Stomach (tissue), 9 donors: ENCODE data around the gene ERCC2. TPM values are rescaled to one million over a fixed set of nuclear protein-coding genes. Genes with fewer than 3 reads are reported as not detected.
A peak's percentile ranks its signal among the peaks of the same experiment; 100 is the strongest.

Experiments used
- DNase-seq, 2 donors: peaks; one replicate each; pipeline versions ENCODE4 v3.0.0 to v3.0.0-alpha.2; 2013 to 2019
- H3K27ac ChIP-seq, 5 donors: fragments of 200-600 bp in 4 of 5; sonication (generic) in 4 of 5; one replicate each; pipeline ENCODE4 v1.5.1; 2013 to 2019; ENCODE audit warnings: mild to moderate bottlenecking in 1 of 5, moderate library complexity in 1 of 5
- H3K27me3 ChIP-seq, 3 donors: fragments of 200-600 bp; sonication (generic); one replicate each; pipeline ENCODE4 v1.5.1; 2017 to 2019; ENCODE audit warnings: mixed run types in 1 of 3
- H3K36me3 ChIP-seq, 4 donors: fragments of 200-600 bp; sonication (generic); 1 replicate in 3 of 4; 2 replicates in 1 of 4; pipeline ENCODE4 v1.5.1; 2016 to 2019
- H3K4me1 ChIP-seq, 4 donors: fragments of 200-600 bp; sonication (generic); one replicate each; pipeline ENCODE4 v1.5.1; 2016 to 2019
- H3K4me3 ChIP-seq, 4 donors: fragments of 200-600 bp; sonication (generic) in 3 of 4; one replicate each; pipeline ENCODE4 v1.5.1; 2016 to 2019; ENCODE audit warnings: mild to moderate bottlenecking in 1 of 4
- H3K9me3 ChIP-seq, 4 donors: fragments of 200-600 bp; sonication (generic); one replicate each; pipeline ENCODE4 v1.5.1; 2016 to 2019
- EP300 ChIP-seq: sonication (generic); formaldehyde crosslinking; IDR thresholded peaks from one replicate; pipeline ENCODE4 v1.6.1; 2017; ENCODE audit warnings: antibody characterized with exemption
- POLR2A ChIP-seq, 4 donors: fragments of 450-650 bp; IDR thresholded peaks; one replicate each; pipeline ENCODE4 v1.6.1; 2016; ENCODE audit warnings: antibody characterized with exemption in 4 of 4, control low read depth in 2 of 4, mild to moderate bottlenecking in 1 of 4, moderate library complexity in 1 of 4
- POLR2AphosphoS5 ChIP-seq, 3 donors: sonication (generic); formaldehyde crosslinking; IDR thresholded peaks; one replicate each; pipeline ENCODE4 v1.6.1; 2016; ENCODE audit warnings: antibody characterized with exemption in 3 of 3
- WGBS, 5 donors: extraction: QIAGEN DNeasy Blood & Tissue Kit in 3 of 5; methylation state at CpG; one replicate each; pipeline versions ENCODE4 v1.1.5 to v1.1.7; 2013 to 2018; 5-methylcytosine and 5-hydroxymethylcytosine counted together
- intact Hi-C: fragments of 100-400 bp; cut with DNase I; formaldehyde crosslinking; loops from one replicate; pipeline ENCODE4 v1.15.1; 2023; ENCODE audit warnings: low total_unique reads
- polyA plus RNA-seq, 3 donors: library from polyadenylated mRNA; stranded (reverse); fragments of 200-250 nt; gene quantifications; one replicate each; pipeline ENCODE4 v1.2.3, GENCODE V29; 2013
- total RNA-seq, 5 donors: library from RNA; depleted of rRNA; stranded (reverse); fragments of >200 nt; gene quantifications; one replicate each; pipeline versions ENCODE4 v1.1.0 to v1.2.3, GENCODE V29; 2014 to 2016
- TF ChIP-seq, protein P1 (sequence below), 7 experiments: fragments of 450-650 bp in 4 of 7; fragments of 200-600 bp in 3 of 7; sonication (generic) in 3 of 7; IDR thresholded peaks; one replicate each; pipeline ENCODE4 v1.5.1; 2016 to 2019; ENCODE audit warnings: antibody characterized with exemption in 7 of 7, control low read depth in 2 of 7, mild to moderate bottlenecking in 1 of 7
- donor health status: healthy with polysubstance abuse.
- donor health status: Bipolar disorder and iron deficiency.
- donor health status: healthy.

The ERCC2 gene
- total and polyA plus RNA-seq, 8 donors, result 5.3 to 77.3 (median 8.7) TPM

DNA sequence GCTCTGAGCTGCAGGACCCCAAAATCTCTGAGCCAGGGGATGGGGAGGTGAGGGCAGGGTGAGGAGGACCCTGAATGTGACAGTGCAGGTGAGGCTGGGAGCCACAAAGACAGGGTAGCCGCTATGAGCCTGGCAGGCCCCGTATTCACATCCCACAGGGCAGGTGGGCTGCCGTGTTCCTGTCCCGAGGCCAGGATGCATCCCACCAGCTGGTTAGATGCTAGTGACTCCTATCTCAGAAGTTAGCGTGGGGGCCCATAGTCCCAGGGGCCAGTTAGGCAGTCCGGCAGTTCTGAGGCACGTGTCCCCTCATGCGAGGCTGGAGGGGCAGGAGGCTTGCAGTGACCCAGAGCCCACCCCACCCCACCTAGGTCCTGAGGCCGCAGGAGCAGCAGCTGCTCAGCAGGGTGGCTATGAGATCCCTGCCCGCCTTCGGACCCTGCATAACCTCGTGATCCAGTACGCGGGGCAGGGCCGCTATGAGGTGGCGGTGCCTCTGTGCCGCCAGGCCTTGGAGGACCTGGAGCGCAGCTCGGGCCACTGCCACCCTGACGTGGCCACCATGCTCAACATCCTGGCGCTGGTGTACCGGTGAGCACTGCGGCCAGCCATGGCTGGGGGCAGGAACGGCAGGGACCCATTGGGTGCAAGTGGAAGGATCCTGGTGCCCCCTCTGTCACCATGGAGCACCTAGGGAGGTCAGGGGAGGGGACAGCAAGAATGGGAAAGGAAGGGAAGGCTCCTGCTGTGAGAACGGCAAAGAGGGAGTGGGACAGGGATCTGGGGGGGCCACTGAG is 22.6 kb downstream of the ERCC2 start:
- Histone ChIP-seq H3K27me3 (peaks cover 0 to 47% (median 29%) of the 10 kb centered on the region in 3 donors), H3K36me3 (peaks cover 12 to 29% (median 27%) of the 10 kb centered on the region in 4 donors), H3K9me3 (no peaks in the 10 kb centered on the region), H3K4me1 (peaks cover 0 to 6% (median 2%) of the 10 kb centered on the region in 4 donors), H3K27ac (no peak overlapping the region), H3K4me3 (no peak overlapping the region)
- peak in 1 of 2 donors; percentile 5 for DNase-seq
- 69 to 75% (median 73%) methylated on average over 12 to 25 of the region's 25 CpGs for WGBS, 5 donors
- intact Hi-C loops, result no loop called here
- TF ChIP-seq, protein P1, sequence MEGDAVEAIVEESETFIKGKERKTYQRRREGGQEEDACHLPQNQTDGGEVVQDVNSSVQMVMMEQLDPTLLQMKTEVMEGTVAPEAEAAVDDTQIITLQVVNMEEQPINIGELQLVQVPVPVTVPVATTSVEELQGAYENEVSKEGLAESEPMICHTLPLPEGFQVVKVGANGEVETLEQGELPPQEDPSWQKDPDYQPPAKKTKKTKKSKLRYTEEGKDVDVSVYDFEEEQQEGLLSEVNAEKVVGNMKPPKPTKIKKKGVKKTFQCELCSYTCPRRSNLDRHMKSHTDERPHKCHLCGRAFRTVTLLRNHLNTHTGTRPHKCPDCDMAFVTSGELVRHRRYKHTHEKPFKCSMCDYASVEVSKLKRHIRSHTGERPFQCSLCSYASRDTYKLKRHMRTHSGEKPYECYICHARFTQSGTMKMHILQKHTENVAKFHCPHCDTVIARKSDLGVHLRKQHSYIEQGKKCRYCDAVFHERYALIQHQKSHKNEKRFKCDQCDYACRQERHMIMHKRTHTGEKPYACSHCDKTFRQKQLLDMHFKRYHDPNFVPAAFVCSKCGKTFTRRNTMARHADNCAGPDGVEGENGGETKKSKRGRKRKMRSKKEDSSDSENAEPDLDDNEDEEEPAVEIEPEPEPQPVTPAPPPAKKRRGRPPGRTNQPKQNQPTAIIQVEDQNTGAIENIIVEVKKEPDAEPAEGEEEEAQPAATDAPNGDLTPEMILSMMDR (IDR thresholded peaks at IDR 0.05), result no peak
- TF ChIP-seq EP300 (no peak), POLR2A (IDR thresholded peaks at IDR 0.05) (no peak), POLR2AphosphoS5 (IDR thresholded peaks at IDR 0.05) (no peak)

DNA sequence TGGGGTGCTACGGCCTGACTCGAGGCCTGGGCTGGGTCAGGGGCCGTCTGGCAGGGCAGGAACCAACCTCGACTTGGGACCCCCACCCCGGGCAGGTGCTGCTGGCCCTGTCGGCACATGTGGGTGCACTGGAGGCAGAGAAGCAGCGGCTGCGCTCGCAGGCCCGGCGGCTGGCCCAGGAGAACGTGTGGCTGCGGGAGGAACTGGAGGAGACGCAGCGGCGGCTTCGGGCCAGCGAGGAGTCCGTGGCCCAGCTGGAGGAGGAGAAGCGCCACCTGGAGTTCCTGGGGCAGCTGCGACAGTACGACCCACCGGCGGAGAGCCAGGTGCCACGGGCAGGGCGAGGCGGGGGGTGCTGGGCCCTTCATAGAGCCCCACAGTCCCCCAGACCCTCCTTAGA is 23.9 kb downstream of the ERCC2 start:
- H3K27me3 ChIP-seq, result peaks cover 0 to 60% (median 29%) of the 10 kb centered on the region in 3 donors
- H3K9me3 ChIP-seq, result no peaks in the 10 kb centered on the region
- no peak for TF ChIP-seq POLR2A (IDR thresholded peaks at IDR 0.05)
- TF ChIP-seq, protein P1 (IDR thresholded peaks at IDR 0.05), result no peak
- no peak for TF ChIP-seq POLR2AphosphoS5 (IDR thresholded peaks at IDR 0.05)
- no peak for TF ChIP-seq EP300
- H3K4me1 ChIP-seq, result peaks cover 0 to 6% (median 2%) of the 10 kb centered on the region in 4 donors
- H3K36me3 ChIP-seq, result peaks cover 0 to 15% (median 14%) of the 10 kb centered on the region in 4 donors
- intact Hi-C loops, result no loop called here
- no peak overlapping the region for H3K27ac ChIP-seq
- no peak overlapping the region for H3K4me3 ChIP-seq
- 21 to 41% (median 30%) methylated on average over 9 to 27 of the region's 27 CpGs for WGBS, 5 donors
- peak; percentile 43 to 48 for DNase-seq

DNA sequence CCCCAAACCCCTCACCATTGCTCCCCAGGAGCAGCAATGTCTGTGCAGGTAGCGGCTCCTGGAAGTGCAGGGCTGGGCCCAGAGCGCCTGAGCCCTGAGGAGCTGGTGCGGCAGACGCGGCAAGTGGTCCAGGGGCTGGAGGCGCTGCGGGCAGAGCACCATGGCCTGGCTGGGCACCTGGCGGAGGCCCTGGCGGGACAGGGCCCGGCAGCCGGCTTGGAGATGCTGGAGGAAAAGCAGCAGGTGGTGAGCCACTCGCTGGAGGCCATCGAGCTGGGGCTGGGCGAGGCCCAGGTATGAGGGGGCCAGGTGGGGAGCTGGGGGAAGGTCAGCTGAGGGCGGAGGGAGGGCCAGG is 24.9 kb downstream of the ERCC2 start:
- Histone ChIP-seq H3K27me3 (peaks cover 0 to 70% (median 36%) of the 10 kb centered on the region in 3 donors), H3K4me3 (no peak overlapping the region), H3K36me3 (peaks cover 0 to 6% (median 5%) of the 10 kb centered on the region in 4 donors), H3K4me1 (peaks cover 6 to 14% (median 10%) of the 10 kb centered on the region in 4 donors), H3K27ac (no peak overlapping the region), H3K9me3 (no peaks in the 10 kb centered on the region)
- peak in 1 of 2 donors; percentile 10 for DNase-seq
- TF ChIP-seq POLR2A (IDR thresholded peaks at IDR 0.05) (no peak), EP300 (no peak), POLR2AphosphoS5 (IDR thresholded peaks at IDR 0.05) (no peak)
- TF ChIP-seq, protein P1 (IDR thresholded peaks at IDR 0.05), result no peak
- WGBS, 5 donors, result 73 to 80% (median 78%) methylated on average over 10 to 15 of the region's 15 CpGs
- intact Hi-C loops, result no loop called here

DNA sequence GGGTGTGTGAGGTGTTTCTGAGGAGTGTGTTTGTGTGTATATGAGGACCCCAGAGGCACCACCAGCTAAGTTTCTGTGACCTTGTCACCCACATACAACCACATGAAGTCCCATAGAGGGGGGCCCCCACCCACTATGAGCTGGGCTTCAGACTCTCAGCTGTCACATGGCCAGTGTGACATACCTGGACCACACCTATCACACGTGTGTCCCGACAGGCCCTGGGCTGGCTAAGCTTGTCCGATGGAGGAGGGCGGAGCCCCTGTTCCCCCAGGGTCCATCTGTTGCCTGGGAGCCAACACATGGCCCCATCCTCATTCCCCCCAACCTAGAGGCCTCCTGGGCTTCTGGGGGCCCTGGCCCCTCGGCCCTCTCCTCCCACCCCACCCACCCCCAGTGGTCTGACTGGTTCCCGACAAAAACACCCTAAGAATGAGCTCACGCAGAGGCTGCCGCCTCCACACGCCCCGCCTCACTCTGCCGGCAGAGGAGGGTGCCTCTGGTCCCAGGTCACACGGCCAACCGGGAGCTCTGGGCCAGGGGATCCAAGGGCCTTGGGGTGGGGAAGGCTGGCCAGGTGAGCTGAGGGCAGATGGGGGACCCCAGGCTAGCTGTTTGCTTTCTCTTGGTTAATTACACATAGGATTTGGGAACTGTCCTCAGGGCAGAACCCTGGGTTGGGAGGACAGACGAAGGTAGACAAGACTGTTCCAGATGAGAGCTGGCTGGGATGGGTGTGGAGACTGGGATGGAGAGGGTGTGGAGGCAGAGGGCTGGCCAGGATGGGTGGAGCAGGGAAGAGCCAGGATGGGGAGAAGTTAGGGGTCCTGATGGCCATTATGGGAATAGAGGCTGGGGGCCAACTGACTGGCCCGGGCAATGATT is 25.5 kb downstream of the ERCC2 start:
- WGBS, 5 donors, result 28 to 54% (median 38%) methylated on average over 7 to 15 of the region's 15 CpGs
- no peaks in the 10 kb centered on the region for H3K36me3 ChIP-seq
- no peaks in the 10 kb centered on the region for H3K9me3 ChIP-seq
- peaks cover 10 to 18% (median 13%) of the 10 kb centered on the region in 4 donors for H3K4me1 ChIP-seq
- intact Hi-C loops, result no loop called here
- DNase-seq, result peak in 1 of 2 donors; percentile 59
- peaks cover 0 to 76% (median 42%) of the 10 kb centered on the region in 3 donors for H3K27me3 ChIP-seq
- H3K4me3 ChIP-seq, result no peak overlapping the region
- no peak overlapping the region for H3K27ac ChIP-seq
- TF ChIP-seq POLR2AphosphoS5 (IDR thresholded peaks at IDR 0.05) (no peak), POLR2A (IDR thresholded peaks at IDR 0.05) (no peak), EP300 (no peak)
- TF ChIP-seq, protein P1 (IDR thresholded peaks at IDR 0.05), result no peak
